Erythroblast (primary cell): ENCODE measurements around the gene PDE9A.

ENCODE experiments used
- GATA1 ChIP-seq: IDR thresholded peaks from 2 replicates; pipeline ENCODE4 v1.6.1; 2011; ENCODE audit warnings: low read depth, mild to moderate bottlenecking, control low read depth, low read length, moderate library complexity
- POLR2A ChIP-seq: IDR thresholded peaks from 2 replicates; pipeline ENCODE4 v1.6.1; 2011; ENCODE audit warnings: mild to moderate bottlenecking, low read length

DNA sequence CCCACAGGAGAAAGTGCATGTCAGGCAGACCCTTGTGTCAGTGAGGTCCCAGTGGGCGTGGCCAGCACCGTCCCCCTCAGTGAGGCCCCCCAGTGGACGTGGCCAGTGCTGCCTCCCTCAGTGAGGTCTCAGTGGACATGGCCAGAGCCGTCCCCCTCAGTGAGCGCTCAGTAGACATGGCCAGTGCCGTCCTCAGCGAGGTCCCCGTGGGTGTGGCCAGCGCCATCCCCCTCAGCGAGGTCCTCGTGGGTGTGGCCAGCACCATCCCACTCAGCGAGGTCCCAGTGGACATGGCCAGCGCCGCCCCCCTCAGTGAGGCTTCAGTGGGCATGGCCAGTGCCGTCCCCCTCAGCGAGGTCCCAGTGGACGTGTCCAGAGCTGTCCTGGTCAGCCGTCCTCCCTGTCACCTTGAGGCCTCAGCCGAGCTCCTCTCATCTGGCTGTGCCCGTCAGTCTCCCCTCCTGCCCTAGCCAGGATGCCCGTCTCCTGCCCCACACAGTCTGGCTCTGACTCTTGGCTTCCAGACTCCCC lies 35.5 kb downstream of the PDE9A start:
- no peak for TF ChIP-seq POLR2A
- no peak for TF ChIP-seq GATA1
